K562 (cell line): ENCODE data around the gene BRAP. TPM values are rescaled to one million over a fixed set of nuclear protein-coding genes. Genes with fewer than 3 reads are reported as not detected.
A peak's percentile ranks its signal among the peaks of the same experiment; 100 is the strongest.

ENCODE experiments used
- CBX1 ChIP-seq: sonication (generic); IDR thresholded peaks from 2 replicates; pipeline ENCODE4 v1.6.1; 2016; ENCODE audit warnings: antibody characterized with exemption, low read depth, mild to moderate bottlenecking
- ETV5 ChIP-seq: sonication (generic); formaldehyde crosslinking; IDR thresholded peaks from 2 replicates; pipeline ENCODE4 v1.4.0; 2020; ENCODE audit warnings: low read depth, mild to moderate bottlenecking, missing genetic modification reagents
- HNRNPLL ChIP-seq: fragments of 200-400 bp; formaldehyde crosslinking; IDR thresholded peaks from 2 replicates; pipeline ENCODE4 v1.6.1; 2017; ENCODE audit warnings: low read length, low read depth, mild to moderate bottlenecking; ENCODE audit not compliant: poor library complexity, severe bottlenecking
- MLLT1 ChIP-seq, 2 experiments: fragments of 450-650 bp; IDR thresholded peaks; 2 replicates each; pipeline ENCODE4 v1.6.1; 2016
- RBM39 ChIP-seq: fragments of 200-400 bp; formaldehyde crosslinking; optimal IDR thresholded peaks from 2 replicates; pipeline ENCODE3; 2018; ENCODE audit warnings: low read depth, low read length
- ZNF75A ChIP-seq: fragments of 450-650 bp; formaldehyde crosslinking; IDR thresholded peaks from 2 replicates; pipeline ENCODE4 v1.4.0; 2020; ENCODE audit warnings: mild to moderate bottlenecking
- polyA plus RNA-seq, 8 experiments: library from polyadenylated mRNA; depleted of rRNA in 4 of 8; stranded (reverse) in 5 of 8; unstranded in 3 of 8; fragments of >200 nt; fragmentation: Nextera tagmentation in 2 of 8; fragmentation: Illumina TruSeq in 1 of 8; extraction: Ambion mirVana in 2 of 8; extraction: Trizol in 1 of 8; gene quantifications; 2 replicates each; pipeline versions ENCODE4 v1.2.1 to v1.2.3, GENCODE V29; 2011 to 2014; ENCODE audit warnings: inconsistent platforms in 1 of 8, missing spikeins in 1 of 8
- total RNA-seq, 7 experiments: library from RNA; depleted of rRNA in 6 of 7; stranded (reverse); fragments of >200 nt in 6 of 7; fragmentation: Illumina TruSeq in 2 of 7; extraction: Trizol in 2 of 7; gene quantifications; 2 replicates each; pipeline versions ENCODE4 v1.2.1 to v1.2.3, GENCODE V29; 2011 to 2021; ENCODE audit warnings: low replicate concordance in 1 of 7
- TF ChIP-seq, protein P1 (sequence below), 2 experiments: fragments of 450-650 bp in 1 of 2; sonication (generic) in 1 of 2; formaldehyde crosslinking in 1 of 2; IDR thresholded peaks; 2 replicates each; pipeline versions ENCODE4 v1.7.1 to v1.9.0; 2016 to 2022; ENCODE audit warnings: inconsistent platforms in 1 of 2, mild to moderate bottlenecking in 1 of 2, missing genetic modification reagents in 1 of 2

Gene BRAP
- total and polyA plus RNA-seq, 9 of the 15 experiments (the other 6 are each of a cell fraction or from before 2014, with no cell fraction given): 2.2 to 32.6 (median 27.5) TPM

DNA sequence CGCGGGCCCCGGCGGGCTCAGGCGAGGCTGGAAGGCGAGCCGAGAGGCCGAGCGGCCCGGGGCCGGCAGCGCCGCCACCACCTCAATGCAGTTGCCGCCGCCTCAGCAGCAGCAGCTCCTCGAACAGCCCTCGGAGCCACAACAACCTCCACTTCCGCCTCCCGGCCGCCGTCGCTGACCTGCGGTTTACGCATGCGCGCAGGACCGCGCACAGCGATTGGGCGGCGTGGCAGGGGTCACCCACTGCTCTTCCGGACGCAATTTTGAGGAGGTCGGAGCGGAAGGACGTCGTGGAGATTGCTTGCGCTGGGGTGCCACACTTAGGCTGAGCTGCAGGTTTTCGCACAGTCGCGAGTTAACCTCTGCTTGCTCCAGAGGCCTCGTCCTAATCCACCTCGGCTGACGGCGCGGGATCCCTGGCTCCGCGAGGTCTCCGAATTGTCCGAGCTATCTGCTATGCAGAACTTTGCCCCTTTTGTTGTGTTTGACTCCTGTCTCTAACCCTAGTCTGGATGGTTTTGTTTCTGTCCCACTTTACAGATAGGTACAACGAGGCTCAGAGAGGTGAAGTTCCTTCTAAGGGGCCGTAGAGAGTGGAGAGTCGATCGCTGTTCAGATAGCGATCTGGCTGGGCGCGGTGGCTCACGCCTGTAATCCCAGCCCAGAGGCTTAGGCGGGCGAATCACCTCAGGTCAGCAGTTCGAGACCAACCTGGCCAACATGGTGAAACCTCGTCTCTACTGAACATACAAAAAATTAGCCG, at the start of gene BRAP, which contains the start of gene ACAD10 (continued):
- TF ChIP-seq, protein P1, sequence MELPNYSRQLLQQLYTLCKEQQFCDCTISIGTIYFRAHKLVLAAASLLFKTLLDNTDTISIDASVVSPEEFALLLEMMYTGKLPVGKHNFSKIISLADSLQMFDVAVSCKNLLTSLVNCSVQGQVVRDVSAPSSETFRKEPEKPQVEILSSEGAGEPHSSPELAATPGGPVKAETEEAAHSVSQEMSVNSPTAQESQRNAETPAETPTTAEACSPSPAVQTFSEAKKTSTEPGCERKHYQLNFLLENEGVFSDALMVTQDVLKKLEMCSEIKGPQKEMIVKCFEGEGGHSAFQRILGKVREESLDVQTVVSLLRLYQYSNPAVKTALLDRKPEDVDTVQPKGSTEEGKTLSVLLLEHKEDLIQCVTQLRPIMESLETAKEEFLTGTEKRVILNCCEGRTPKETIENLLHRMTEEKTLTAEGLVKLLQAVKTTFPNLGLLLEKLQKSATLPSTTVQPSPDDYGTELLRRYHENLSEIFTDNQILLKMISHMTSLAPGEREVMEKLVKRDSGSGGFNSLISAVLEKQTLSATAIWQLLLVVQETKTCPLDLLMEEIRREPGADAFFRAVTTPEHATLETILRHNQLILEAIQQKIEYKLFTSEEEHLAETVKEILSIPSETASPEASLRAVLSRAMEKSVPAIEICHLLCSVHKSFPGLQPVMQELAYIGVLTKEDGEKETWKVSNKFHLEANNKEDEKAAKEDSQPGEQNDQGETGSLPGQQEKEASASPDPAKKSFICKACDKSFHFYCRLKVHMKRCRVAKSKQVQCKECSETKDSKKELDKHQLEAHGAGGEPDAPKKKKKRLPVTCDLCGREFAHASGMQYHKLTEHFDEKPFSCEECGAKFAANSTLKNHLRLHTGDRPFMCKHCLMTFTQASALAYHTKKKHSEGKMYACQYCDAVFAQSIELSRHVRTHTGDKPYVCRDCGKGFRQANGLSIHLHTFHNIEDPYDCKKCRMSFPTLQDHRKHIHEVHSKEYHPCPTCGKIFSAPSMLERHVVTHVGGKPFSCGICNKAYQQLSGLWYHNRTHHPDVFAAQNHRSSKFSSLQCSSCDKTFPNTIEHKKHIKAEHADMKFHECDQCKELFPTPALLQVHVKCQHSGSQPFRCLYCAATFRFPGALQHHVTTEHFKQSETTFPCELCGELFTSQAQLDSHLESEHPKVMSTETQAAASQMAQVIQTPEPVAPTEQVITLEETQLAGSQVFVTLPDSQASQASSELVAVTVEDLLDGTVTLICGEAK (IDR thresholded peaks at IDR 0.05): peak; percentile 87
- TF ChIP-seq, protein P1 (CRISPR knock-in tag; IDR thresholded peaks at IDR 0.05): no peak; the same call in 1 of the 2 replicates
- TF ChIP-seq ZNF75A (CRISPR knock-in tag) (peak; percentile 90), CBX1 (peak; percentile 98), HNRNPLL (peak; percentile 65), RBM39 (peak; percentile 88), ETV5 (CRISPR knock-in tag) (peak; percentile 91), MLLT1 (IDR thresholded peaks at IDR 0.05) (peak in 1 of 2 experiments; percentile 31; a peak in 1 of 4 replicates)
